ENCODE measurements around the gene DYNC2LI1.

DNA sequence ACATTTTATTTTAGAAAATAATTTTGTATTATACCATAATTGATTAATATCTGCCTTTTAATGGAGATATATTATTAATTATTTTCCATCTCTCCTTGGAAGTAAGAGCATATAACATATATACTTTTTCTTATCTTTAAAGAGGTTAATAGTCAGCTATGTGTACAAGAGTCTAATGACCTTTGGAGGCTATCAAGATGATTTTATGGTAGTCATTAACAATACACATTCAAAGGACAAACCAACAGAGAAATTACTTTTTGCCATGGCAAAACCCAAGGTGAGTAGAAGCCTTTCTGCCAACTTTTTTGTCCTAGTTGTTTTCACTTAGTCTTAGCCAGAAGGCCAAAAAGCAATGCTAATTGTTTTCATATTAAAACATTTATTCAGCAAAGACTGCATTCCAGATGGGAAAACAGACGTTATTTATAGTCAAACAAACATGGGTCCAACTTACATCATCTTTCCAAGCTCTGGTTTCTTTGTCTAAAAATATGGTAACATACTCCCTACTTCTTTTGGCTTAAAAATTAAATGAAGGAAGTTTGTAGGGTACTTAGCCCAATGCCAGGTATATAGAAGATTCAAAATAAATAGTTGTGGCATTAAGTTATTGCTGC, 9.6 kb upstream of the DYNC2LI1 start:
- TF ChIP-seq, protein P1, sequence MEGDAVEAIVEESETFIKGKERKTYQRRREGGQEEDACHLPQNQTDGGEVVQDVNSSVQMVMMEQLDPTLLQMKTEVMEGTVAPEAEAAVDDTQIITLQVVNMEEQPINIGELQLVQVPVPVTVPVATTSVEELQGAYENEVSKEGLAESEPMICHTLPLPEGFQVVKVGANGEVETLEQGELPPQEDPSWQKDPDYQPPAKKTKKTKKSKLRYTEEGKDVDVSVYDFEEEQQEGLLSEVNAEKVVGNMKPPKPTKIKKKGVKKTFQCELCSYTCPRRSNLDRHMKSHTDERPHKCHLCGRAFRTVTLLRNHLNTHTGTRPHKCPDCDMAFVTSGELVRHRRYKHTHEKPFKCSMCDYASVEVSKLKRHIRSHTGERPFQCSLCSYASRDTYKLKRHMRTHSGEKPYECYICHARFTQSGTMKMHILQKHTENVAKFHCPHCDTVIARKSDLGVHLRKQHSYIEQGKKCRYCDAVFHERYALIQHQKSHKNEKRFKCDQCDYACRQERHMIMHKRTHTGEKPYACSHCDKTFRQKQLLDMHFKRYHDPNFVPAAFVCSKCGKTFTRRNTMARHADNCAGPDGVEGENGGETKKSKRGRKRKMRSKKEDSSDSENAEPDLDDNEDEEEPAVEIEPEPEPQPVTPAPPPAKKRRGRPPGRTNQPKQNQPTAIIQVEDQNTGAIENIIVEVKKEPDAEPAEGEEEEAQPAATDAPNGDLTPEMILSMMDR (IDR thresholded peaks at IDR 0.05; ENCODE audit: low read depth, low read length), result no peak
- no peak for TF ChIP-seq POLR2A (IDR thresholded peaks at IDR 0.05; ENCODE audit: extremely low read depth, insufficient read length)
- TF ChIP-seq, protein P2, sequence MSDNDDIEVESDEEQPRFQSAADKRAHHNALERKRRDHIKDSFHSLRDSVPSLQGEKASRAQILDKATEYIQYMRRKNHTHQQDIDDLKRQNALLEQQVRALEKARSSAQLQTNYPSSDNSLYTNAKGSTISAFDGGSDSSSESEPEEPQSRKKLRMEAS (IDR thresholded peaks at IDR 0.05; ENCODE audit: low read depth, low read length), result no peak
- TF ChIP-seq MYC (IDR thresholded peaks at IDR 0.05; ENCODE audit: low read depth, low read length), result no peak

Data from NB4 (cell line).